ENCODE results near the gene ADAMTS19.
"Not testable (repeated sequence)": the region's sequence is repeated elsewhere in the genome, so short reads cannot be mapped to it uniquely, and the experiment has no call there.

Gene ADAMTS19

GRCh38 chr5:129593525-129593924, 133.4 kb downstream of the ADAMTS19 start:
- DNase-seq: no peak

GRCh38 chr5:129601576-129601975, 141.5 kb downstream of the ADAMTS19 start:
- no peak for DNase-seq

GRCh38 chr5:129608350-129608749, 148.3 kb downstream of the ADAMTS19 start:
- DNase-seq: no peak

- DNase-seq: no peak
Observed at GRCh38 chr5:129609710-129610109, 149.6 kb downstream of the ADAMTS19 start.

- DNase-seq: no peak
Observed at GRCh38 chr5:129616517-129616916, 156.4 kb downstream of the ADAMTS19 start.

GRCh38 chr5:129617206-129617605, 157.1 kb downstream of the ADAMTS19 start:
- no peak for DNase-seq

GRCh38 chr5:129619782-129620181, 159.7 kb downstream of the ADAMTS19 start:
- DNase-seq: no peak

GRCh38 chr5:129622531-129622930, 162.4 kb downstream of the ADAMTS19 start:
- no peak for DNase-seq

- DNase-seq: no peak
Observed at GRCh38 chr5:129629575-129629974, 169.5 kb downstream of the ADAMTS19 start.

- DNase-seq: no peak
Observed at GRCh38 chr5:129630101-129630500, 170.0 kb downstream of the ADAMTS19 start.

GRCh38 chr5:129631961-129632360, 171.9 kb downstream of the ADAMTS19 start:
- DNase-seq: no peak

GRCh38 chr5:129637501-129637900, 177.4 kb downstream of the ADAMTS19 start:
- not testable (repeated sequence) for DNase-seq

GRCh38 chr5:129639331-129639730, 179.2 kb downstream of the ADAMTS19 start:
- no peak for DNase-seq

- DNase-seq: no peak
Observed at GRCh38 chr5:129652349-129653056, 192.4 kb downstream of the ADAMTS19 start.

GRCh38 chr5:129653057-129653375, 192.9 kb downstream of the ADAMTS19 start:
- no peak for DNase-seq

GRCh38 chr5:129653442-129653841, 193.3 kb downstream of the ADAMTS19 start:
- no peak for DNase-seq

GRCh38 chr5:129656952-129657351, 196.9 kb downstream of the ADAMTS19 start:
- DNase-seq: no peak

- DNase-seq: no peak
Observed at GRCh38 chr5:129658801-129659200, 198.7 kb downstream of the ADAMTS19 start.

- no peak for DNase-seq
Observed at GRCh38 chr5:129661366-129662035, 201.4 kb downstream of the ADAMTS19 start.

- DNase-seq: no peak
Observed at GRCh38 chr5:129664336-129664937, 204.3 kb downstream of the ADAMTS19 start.

GRCh38 chr5:129670957-129671500, 210.9 kb downstream of the ADAMTS19 start:
- no peak for DNase-seq

GRCh38 chr5:129672006-129672405, 211.9 kb downstream of the ADAMTS19 start:
- DNase-seq: no peak

GRCh38 chr5:129679671-129680070, 219.6 kb downstream of the ADAMTS19 start:
- DNase-seq: no peak

- DNase-seq: no peak
Observed at GRCh38 chr5:129687941-129688340, 227.8 kb downstream of the ADAMTS19 start.
